Calu3 (cell line): Measurements from ENCODE around the gene LGI4. TPM values are rescaled to one million over a fixed set of nuclear protein-coding genes. Genes with fewer than 3 reads are reported as not detected.

Experiments
- BruUV-seq: library from RNA; stranded (reverse); fragments of 400-500 nt; replicated peaks from 2 replicates; lab custom pipeline; 2021; lab: Mats Ljungman, UMichigan
- CTCF ChIA-PET: fragments of 300-600 bp; sonication (Branson Sonifier 250); formaldehyde crosslinking; loops from one replicate; lab custom pipeline; 2022; ENCODE audit warnings: antibody characterized with exemption; lab: Charles Lee
- DNase-seq: peaks from one replicate; pipeline ENCODE4 v3.0.0; 2022
- H3K27ac Mint-ChIP-seq: one replicate; pipeline ENCODE4 v1.8.0; 2022; ENCODE audit warnings: mixed read lengths; ENCODE audit not compliant: unreplicated experiment
- H3K27me3 Mint-ChIP-seq: one replicate; pipeline ENCODE4 v1.8.0; 2022; ENCODE audit warnings: mixed read lengths; ENCODE audit not compliant: unreplicated experiment
- H3K36me3 Mint-ChIP-seq: one replicate; pipeline ENCODE4 v1.8.0; 2022; ENCODE audit warnings: mild to moderate bottlenecking, moderate library complexity, mixed read lengths; ENCODE audit not compliant: insufficient read depth, unreplicated experiment
- H3K4me1 Mint-ChIP-seq: one replicate; pipeline ENCODE4 v1.8.0; 2022; ENCODE audit warnings: mild to moderate bottlenecking, low read depth, mixed read lengths; ENCODE audit not compliant: unreplicated experiment
- H3K4me3 Mint-ChIP-seq: one replicate; pipeline ENCODE4 v1.8.0; 2022; ENCODE audit warnings: mild to moderate bottlenecking, low read depth, moderate library complexity, mixed read lengths; ENCODE audit not compliant: unreplicated experiment
- H3K9me3 Mint-ChIP-seq: one replicate; pipeline ENCODE4 v1.8.0; 2022; ENCODE audit warnings: low read depth, mixed read lengths; ENCODE audit not compliant: unreplicated experiment
- CTCF ChIP-seq: fragments of 200-600 bp; IDR thresholded peaks from one replicate; pipeline ENCODE4 v1.8.0; 2022; ENCODE audit warnings: antibody characterized with exemption; ENCODE audit not compliant: unreplicated experiment
- intact Hi-C: fragments of 100-400 bp; cut with micrococcal nuclease; formaldehyde crosslinking; loops from one replicate; pipeline ENCODE4 v1.10.0; 2022; ENCODE audit not compliant: unreplicated experiment
- total RNA-seq: library from RNA; stranded (reverse); gene quantifications from 2 replicates; pipeline ENCODE4 v1.2.3, GENCODE V29; 2022

Gene LGI4
- total RNA-seq, 1 experiment from 2014 or later = 0.68 TPM

- BruUV-seq = no TSS peak
- Mint-ChIP-seq H3K4me1 (peaks cover 17% of the 10 kb centered on the region), H3K27me3 (no peaks in the 10 kb centered on the region), H3K36me3 (peaks cover 28% of the 10 kb centered on the region), H3K9me3 (no peaks in the 10 kb centered on the region), H3K27ac (no peak overlapping the region), H3K4me3 (no peak overlapping the region)
- DNase-seq = no peak
- CTCF ChIA-PET = no interaction called here
- intact Hi-C loops = no loop called here
- no peak for TF ChIP-seq CTCF
Observed at GRCh38 chr19:35151273-35152065, 16.6 kb upstream of the LGI4 start.

GRCh38 chr19:35150445-35150844, 15.6 kb upstream of the LGI4 start:
- BruUV-seq = no TSS peak
- peaks cover 18% of the 10 kb centered on the region for H3K36me3 Mint-ChIP-seq
- intact Hi-C loops = no loop called here

GRCh38 chr19:35149463-35149862, 14.6 kb upstream of the LGI4 start:
- Mint-ChIP-seq H3K4me3 (no peak overlapping the region), H3K9me3 (no peaks in the 10 kb centered on the region), H3K36me3 (peaks cover 18% of the 10 kb centered on the region), H3K4me1 (peaks cover 20% of the 10 kb centered on the region), H3K27me3 (peaks cover 3% of the 10 kb centered on the region), H3K27ac (no peak overlapping the region)
- CTCF ChIA-PET = interaction anchor here (0.6 kb wide), 1 partner anchor 32 kb away, joined by 3 read pairs; no protein-coding TSS in a partner anchor
- BruUV-seq = no TSS peak
- intact Hi-C loops = no loop called here
- DNase-seq = no peak
- TF ChIP-seq CTCF = no peak

More at GRCh38 chr19:35150445-35150844, 15.6 kb upstream of the LGI4 start:
- peaks cover 10% of the 10 kb centered on the region for H3K4me1 Mint-ChIP-seq
- H3K27ac Mint-ChIP-seq = no peak overlapping the region
- no peaks in the 10 kb centered on the region for H3K27me3 Mint-ChIP-seq
- DNase-seq = no peak
- H3K9me3 Mint-ChIP-seq = no peaks in the 10 kb centered on the region
- CTCF ChIA-PET = no interaction called here
- TF ChIP-seq CTCF = no peak
- no peak overlapping the region for H3K4me3 Mint-ChIP-seq

- Mint-ChIP-seq H3K36me3 (peaks cover 15% of the 10 kb centered on the region), H3K9me3 (no peaks in the 10 kb centered on the region), H3K4me1 (peaks cover 23% of the 10 kb centered on the region), H3K27me3 (peaks cover 17% of the 10 kb centered on the region), H3K27ac (no peak overlapping the region), H3K4me3 (no peak overlapping the region)
- no TSS peak for BruUV-seq
- CTCF ChIA-PET = interaction anchor here (0.6 kb wide), 1 partner anchor 79 kb away, joined by 3 read pairs; no protein-coding TSS in a partner anchor
- TF ChIP-seq CTCF = no peak
- intact Hi-C loops = no loop called here
- DNase-seq = no peak
Observed at GRCh38 chr19:35146746-35147459, 12.0 kb upstream of the LGI4 start.
